ENCODE measurements around the gene CYP2R1.

GRCh38 chr11:14907411-14908213 lies 15.6 kb upstream of the CYP2R1 start:
- TF ChIP-seq CTCF (IDR thresholded peaks at IDR 0.05) (peak; percentile 40 to 76 (median 62)), POLR2A (IDR thresholded peaks at IDR 0.05) (no peak), POLR2AphosphoS5 (IDR thresholded peaks at IDR 0.05) (no peak)

Data from prostate gland (tissue), 2 donors.